ENCODE data around the gene TSPAN14. TPM values are rescaled to one million over a fixed set of nuclear protein-coding genes. Genes with fewer than 3 reads are reported as not detected.
A peak's percentile ranks its signal among the peaks of the same experiment; 100 is the strongest.

TSPAN14 gene
- total and polyA plus RNA-seq, 2 experiments from 2014 or later: 17.9 to 40.7 TPM

DNA sequence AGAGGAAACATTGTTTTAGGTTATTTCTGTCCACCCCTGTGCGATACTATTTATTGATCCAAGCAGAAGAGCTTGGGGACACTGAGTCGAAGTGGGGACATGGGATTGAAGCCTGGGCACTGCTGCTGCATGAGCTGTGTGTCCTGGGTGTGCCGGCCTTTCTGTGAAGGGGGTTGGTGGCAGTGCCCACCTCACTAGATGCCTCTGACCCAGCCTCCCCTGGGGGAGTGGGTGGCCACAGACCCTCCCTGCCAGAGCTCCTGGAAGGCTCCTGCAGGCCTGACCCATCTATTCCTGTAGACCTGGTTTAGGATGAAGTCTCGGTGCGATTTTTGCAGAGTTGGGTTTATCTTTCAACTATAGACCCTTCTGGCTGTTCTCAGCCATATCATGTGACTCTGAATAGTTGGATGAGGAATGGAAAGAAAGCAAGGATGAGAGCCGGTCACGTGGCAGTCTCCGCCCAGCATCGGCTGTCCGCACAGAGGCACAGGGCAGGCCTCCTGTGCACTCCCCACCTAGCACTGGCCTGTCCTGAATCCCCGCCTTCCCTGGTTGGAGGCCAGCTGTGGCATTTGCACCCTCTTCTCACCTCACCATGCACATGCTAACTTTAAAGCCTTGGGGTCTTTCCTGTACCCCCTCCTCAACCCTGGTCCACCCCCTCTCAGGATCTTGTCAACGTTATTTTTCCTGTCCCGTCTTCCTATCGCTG is 66.0 kb downstream of the TSPAN14 start:
- Histone ChIP-seq H4K20me1 (replicated peaks; ENCODE audit: insufficient read depth) (no peaks in the 10 kb centered on the region; the same call in 1 of the 2 replicates), H3K27me3 (ENCODE audit: insufficient read depth) (no peaks in the 10 kb centered on the region), H3K4me1 (ENCODE audit: insufficient read depth) (no peaks in the 10 kb centered on the region), H3K9me2 (ENCODE audit: insufficient read depth) (no peaks in the 10 kb centered on the region), H3K4me3 (no peak overlapping the region), H3K4me2 (no peak overlapping the region), H3K79me2 (replicated peaks; ENCODE audit: insufficient read depth) (no peaks in the 10 kb centered on the region), H3K27ac (ENCODE audit: low read depth) (no peak overlapping the region), H3K36me3 (ENCODE audit: insufficient read depth) (no peaks in the 10 kb centered on the region), H3F3A (replicated peaks; ENCODE audit: low read depth) (no peaks in the 10 kb centered on the region), H2AFZ (no peak overlapping the region)
- TF ChIP-seq EZH2phosphoT487 (IDR thresholded peaks at IDR 0.05; ENCODE audit: unreplicated experiment) (no peak), JUNB (IDR thresholded peaks at IDR 0.05; ENCODE audit: unreplicated experiment) (no peak)
- TF ChIP-seq, protein P1, sequence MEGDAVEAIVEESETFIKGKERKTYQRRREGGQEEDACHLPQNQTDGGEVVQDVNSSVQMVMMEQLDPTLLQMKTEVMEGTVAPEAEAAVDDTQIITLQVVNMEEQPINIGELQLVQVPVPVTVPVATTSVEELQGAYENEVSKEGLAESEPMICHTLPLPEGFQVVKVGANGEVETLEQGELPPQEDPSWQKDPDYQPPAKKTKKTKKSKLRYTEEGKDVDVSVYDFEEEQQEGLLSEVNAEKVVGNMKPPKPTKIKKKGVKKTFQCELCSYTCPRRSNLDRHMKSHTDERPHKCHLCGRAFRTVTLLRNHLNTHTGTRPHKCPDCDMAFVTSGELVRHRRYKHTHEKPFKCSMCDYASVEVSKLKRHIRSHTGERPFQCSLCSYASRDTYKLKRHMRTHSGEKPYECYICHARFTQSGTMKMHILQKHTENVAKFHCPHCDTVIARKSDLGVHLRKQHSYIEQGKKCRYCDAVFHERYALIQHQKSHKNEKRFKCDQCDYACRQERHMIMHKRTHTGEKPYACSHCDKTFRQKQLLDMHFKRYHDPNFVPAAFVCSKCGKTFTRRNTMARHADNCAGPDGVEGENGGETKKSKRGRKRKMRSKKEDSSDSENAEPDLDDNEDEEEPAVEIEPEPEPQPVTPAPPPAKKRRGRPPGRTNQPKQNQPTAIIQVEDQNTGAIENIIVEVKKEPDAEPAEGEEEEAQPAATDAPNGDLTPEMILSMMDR (conservative IDR thresholded peaks at IDR 0.05; ENCODE audit: low read depth in 2 of 2): no peak
- Mint-ChIP-seq H3K27ac (no peak overlapping the region), H3K4me1 (peaks cover 8% of the 10 kb centered on the region; the same call in 2 of the 3 replicates), H3K4me3 (no peak overlapping the region), H3K9me3 (no peaks in the 10 kb centered on the region), H3K36me3 (ENCODE audit: low read depth) (peaks cover 44% of the 10 kb centered on the region), H3K27me3 (ENCODE audit: insufficient read depth, low read depth, poor library complexity) (peaks cover 11% of the 10 kb centered on the region)
- no peak for DNase-seq (ENCODE audit: low spot score)
- no peak for ATAC-seq

DNA sequence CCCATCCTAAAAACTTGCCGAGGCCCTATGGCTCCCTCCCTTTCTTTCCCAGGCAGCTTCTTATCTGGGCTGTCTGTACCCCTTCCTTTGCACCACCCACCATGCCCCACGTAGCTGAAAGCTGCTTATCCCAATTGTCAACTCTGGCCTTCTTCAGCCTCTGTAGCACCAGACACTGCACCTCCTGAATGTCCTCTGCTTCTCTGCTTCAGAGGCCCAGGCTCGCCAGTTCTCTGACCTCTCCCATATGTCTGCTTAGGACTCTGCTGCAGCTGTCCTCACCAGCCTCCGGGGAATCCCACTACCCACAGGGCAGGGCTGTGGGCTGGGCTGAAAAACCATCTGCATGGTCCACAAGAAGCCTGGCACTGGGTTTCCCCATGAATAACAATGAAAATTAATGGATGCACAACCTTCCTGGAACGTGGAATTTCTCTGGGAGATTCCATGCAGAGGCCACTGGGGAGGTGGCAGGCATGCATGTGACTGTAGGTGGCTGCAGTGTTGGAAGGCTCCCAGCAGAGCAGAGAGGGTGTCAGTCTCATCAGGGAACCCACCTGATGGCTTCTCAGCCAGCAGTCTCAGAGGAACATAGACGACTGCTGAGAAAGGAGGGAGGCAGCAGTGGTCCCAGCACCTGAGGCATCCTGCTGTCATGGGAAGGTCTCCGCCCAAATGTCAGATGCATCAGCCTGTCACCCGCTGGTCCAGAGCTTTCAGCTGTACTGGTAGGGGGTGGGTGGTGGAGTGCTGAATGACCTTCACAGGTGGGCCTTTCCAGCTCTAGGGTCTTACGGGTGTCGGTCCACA is 66.8 kb downstream of the TSPAN14 start:
- H3K79me2 ChIP-seq (replicated peaks; ENCODE audit: insufficient read depth): no peaks in the 10 kb centered on the region
- H3K4me2 ChIP-seq: no peak overlapping the region
- no peaks in the 10 kb centered on the region for H3K4me1 ChIP-seq (ENCODE audit: insufficient read depth)
- no peaks in the 10 kb centered on the region; the same call in 1 of the 2 replicates for H4K20me1 ChIP-seq (replicated peaks; ENCODE audit: insufficient read depth)
- H3F3A ChIP-seq (replicated peaks; ENCODE audit: low read depth): no peaks in the 10 kb centered on the region
- ATAC-seq (peak; percentile 14; the same call in 1 of the 3 replicates), DNase-seq (ENCODE audit: low spot score) (no peak)
- Mint-ChIP-seq H3K4me3 (no peak overlapping the region), H3K36me3 (ENCODE audit: low read depth) (peaks cover 42% of the 10 kb centered on the region), H3K4me1 (peaks cover 10% of the 10 kb centered on the region), H3K9me3 (no peaks in the 10 kb centered on the region), H3K27ac (0 out of 2 replicates have a peak overlapping the region, but pooled peaks have one; percentile 33), H3K27me3 (ENCODE audit: insufficient read depth, low read depth, poor library complexity) (peaks cover 11% of the 10 kb centered on the region)
- H3K27me3 ChIP-seq (ENCODE audit: insufficient read depth): no peaks in the 10 kb centered on the region
- no peaks in the 10 kb centered on the region for H3K9me2 ChIP-seq (ENCODE audit: insufficient read depth)
- no peaks in the 10 kb centered on the region for H3K36me3 ChIP-seq (ENCODE audit: insufficient read depth)
- H3K27ac ChIP-seq (ENCODE audit: low read depth): no peak overlapping the region
- H3K4me3 ChIP-seq: no peak overlapping the region
- no peak overlapping the region for H2AFZ ChIP-seq
- TF ChIP-seq POLR2AphosphoS5 (IDR thresholded peaks at IDR 0.05; ENCODE audit: low read depth) (no peak), JUNB (IDR thresholded peaks at IDR 0.05; ENCODE audit: unreplicated experiment) (no peak), EZH2phosphoT487 (IDR thresholded peaks at IDR 0.05; ENCODE audit: unreplicated experiment) (no peak), NANOG (IDR thresholded peaks at IDR 0.05; ENCODE audit: borderline replicate concordance) (no peak), ZNF331 (CRISPR knock-in tag; IDR thresholded peaks at IDR 0.05; ENCODE audit: low read depth) (no peak)
- TF ChIP-seq, protein P2, sequence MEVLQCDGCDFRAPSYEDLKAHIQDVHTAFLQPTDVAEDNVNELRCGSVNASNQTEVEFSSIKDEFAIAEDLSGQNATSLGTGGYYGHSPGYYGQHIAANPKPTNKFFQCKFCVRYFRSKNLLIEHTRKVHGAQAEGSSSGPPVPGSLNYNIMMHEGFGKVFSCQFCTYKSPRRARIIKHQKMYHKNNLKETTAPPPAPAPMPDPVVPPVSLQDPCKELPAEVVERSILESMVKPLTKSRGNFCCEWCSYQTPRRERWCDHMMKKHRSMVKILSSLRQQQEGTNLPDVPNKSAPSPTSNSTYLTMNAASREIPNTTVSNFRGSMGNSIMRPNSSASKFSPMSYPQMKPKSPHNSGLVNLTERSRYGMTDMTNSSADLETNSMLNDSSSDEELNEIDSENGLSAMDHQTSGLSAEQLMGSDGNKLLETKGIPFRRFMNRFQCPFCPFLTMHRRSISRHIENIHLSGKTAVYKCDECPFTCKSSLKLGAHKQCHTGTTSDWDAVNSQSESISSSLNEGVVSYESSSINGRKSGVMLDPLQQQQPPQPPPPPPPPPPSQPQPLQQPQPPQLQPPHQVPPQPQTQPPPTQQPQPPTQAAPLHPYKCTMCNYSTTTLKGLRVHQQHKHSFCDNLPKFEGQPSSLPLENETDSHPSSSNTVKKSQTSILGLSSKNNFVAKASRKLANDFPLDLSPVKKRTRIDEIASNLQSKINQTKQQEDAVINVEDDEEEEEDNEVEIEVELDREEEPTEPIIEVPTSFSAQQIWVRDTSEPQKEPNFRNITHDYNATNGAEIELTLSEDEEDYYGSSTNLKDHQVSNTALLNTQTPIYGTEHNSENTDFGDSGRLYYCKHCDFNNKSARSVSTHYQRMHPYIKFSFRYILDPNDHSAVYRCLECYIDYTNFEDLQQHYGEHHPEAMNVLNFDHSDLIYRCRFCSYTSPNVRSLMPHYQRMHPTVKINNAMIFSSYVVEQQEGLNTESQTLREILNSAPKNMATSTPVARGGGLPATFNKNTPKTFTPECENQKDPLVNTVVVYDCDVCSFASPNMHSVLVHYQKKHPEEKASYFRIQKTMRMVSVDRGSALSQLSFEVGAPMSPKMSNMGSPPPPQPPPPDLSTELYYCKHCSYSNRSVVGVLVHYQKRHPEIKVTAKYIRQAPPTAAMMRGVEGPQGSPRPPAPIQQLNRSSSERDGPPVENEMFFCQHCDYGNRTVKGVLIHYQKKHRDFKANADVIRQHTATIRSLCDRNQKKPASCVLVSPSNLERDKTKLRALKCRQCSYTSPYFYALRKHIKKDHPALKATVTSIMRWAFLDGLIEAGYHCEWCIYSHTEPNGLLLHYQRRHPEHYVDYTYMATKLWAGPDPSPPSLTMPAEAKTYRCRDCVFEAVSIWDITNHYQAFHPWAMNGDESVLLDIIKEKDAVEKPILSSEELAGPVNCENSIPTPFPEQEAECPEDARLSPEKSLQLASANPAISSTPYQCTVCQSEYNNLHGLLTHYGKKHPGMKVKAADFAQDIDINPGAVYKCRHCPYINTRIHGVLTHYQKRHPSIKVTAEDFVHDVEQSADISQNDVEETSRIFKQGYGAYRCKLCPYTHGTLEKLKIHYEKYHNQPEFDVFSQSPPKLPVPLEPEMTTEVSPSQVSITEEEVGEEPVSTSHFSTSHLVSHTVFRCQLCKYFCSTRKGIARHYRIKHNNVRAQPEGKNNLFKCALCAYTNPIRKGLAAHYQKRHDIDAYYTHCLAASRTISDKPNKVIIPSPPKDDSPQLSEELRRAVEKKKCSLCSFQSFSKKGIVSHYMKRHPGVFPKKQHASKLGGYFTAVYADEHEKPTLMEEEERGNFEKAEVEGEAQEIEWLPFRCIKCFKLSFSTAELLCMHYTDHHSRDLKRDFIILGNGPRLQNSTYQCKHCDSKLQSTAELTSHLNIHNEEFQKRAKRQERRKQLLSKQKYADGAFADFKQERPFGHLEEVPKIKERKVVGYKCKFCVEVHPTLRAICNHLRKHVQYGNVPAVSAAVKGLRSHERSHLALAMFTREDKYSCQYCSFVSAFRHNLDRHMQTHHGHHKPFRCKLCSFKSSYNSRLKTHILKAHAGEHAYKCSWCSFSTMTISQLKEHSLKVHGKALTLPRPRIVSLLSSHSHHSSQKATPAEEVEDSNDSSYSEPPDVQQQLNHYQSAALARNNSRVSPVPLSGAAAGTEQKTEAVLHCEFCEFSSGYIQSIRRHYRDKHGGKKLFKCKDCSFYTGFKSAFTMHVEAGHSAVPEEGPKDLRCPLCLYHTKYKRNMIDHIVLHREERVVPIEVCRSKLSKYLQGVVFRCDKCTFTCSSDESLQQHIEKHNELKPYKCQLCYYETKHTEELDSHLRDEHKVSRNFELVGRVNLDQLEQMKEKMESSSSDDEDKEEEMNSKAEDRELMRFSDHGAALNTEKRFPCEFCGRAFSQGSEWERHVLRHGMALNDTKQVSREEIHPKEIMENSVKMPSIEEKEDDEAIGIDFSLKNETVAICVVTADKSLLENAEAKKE (CRISPR knock-in tag; IDR thresholded peaks at IDR 0.05): no peak
- TF ChIP-seq, protein P3, sequence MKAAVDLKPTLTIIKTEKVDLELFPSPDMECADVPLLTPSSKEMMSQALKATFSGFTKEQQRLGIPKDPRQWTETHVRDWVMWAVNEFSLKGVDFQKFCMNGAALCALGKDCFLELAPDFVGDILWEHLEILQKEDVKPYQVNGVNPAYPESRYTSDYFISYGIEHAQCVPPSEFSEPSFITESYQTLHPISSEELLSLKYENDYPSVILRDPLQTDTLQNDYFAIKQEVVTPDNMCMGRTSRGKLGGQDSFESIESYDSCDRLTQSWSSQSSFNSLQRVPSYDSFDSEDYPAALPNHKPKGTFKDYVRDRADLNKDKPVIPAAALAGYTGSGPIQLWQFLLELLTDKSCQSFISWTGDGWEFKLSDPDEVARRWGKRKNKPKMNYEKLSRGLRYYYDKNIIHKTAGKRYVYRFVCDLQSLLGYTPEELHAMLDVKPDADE (IDR thresholded peaks at IDR 0.05): no peak

All from GM23338 (cell line).